ENCODE results near the gene PDGFD.

GRCh38 chr11:103862094-103862801, 301.7 kb downstream of the PDGFD start:
- TF ChIP-seq CTCF (conservative IDR thresholded peaks at IDR 0.05; ENCODE audit: low read depth in 2 of 2) = peak in 1 of 2 experiments; percentile 20; a peak in 1 of 4 replicates
- TF ChIP-seq EZH2 (IDR thresholded peaks at IDR 0.05; ENCODE audit: low read depth, unreplicated experiment) = no peak
- TF ChIP-seq POLR2AphosphoS5 (IDR thresholded peaks at IDR 0.05; ENCODE audit: low read depth) = no peak
- TF ChIP-seq REST (IDR thresholded peaks at IDR 0.05; ENCODE audit: unreplicated experiment) = no peak
- no peak for TF ChIP-seq EZH2phosphoT487 (IDR thresholded peaks at IDR 0.05; ENCODE audit: unreplicated experiment)
- TF ChIP-seq, protein P1, sequence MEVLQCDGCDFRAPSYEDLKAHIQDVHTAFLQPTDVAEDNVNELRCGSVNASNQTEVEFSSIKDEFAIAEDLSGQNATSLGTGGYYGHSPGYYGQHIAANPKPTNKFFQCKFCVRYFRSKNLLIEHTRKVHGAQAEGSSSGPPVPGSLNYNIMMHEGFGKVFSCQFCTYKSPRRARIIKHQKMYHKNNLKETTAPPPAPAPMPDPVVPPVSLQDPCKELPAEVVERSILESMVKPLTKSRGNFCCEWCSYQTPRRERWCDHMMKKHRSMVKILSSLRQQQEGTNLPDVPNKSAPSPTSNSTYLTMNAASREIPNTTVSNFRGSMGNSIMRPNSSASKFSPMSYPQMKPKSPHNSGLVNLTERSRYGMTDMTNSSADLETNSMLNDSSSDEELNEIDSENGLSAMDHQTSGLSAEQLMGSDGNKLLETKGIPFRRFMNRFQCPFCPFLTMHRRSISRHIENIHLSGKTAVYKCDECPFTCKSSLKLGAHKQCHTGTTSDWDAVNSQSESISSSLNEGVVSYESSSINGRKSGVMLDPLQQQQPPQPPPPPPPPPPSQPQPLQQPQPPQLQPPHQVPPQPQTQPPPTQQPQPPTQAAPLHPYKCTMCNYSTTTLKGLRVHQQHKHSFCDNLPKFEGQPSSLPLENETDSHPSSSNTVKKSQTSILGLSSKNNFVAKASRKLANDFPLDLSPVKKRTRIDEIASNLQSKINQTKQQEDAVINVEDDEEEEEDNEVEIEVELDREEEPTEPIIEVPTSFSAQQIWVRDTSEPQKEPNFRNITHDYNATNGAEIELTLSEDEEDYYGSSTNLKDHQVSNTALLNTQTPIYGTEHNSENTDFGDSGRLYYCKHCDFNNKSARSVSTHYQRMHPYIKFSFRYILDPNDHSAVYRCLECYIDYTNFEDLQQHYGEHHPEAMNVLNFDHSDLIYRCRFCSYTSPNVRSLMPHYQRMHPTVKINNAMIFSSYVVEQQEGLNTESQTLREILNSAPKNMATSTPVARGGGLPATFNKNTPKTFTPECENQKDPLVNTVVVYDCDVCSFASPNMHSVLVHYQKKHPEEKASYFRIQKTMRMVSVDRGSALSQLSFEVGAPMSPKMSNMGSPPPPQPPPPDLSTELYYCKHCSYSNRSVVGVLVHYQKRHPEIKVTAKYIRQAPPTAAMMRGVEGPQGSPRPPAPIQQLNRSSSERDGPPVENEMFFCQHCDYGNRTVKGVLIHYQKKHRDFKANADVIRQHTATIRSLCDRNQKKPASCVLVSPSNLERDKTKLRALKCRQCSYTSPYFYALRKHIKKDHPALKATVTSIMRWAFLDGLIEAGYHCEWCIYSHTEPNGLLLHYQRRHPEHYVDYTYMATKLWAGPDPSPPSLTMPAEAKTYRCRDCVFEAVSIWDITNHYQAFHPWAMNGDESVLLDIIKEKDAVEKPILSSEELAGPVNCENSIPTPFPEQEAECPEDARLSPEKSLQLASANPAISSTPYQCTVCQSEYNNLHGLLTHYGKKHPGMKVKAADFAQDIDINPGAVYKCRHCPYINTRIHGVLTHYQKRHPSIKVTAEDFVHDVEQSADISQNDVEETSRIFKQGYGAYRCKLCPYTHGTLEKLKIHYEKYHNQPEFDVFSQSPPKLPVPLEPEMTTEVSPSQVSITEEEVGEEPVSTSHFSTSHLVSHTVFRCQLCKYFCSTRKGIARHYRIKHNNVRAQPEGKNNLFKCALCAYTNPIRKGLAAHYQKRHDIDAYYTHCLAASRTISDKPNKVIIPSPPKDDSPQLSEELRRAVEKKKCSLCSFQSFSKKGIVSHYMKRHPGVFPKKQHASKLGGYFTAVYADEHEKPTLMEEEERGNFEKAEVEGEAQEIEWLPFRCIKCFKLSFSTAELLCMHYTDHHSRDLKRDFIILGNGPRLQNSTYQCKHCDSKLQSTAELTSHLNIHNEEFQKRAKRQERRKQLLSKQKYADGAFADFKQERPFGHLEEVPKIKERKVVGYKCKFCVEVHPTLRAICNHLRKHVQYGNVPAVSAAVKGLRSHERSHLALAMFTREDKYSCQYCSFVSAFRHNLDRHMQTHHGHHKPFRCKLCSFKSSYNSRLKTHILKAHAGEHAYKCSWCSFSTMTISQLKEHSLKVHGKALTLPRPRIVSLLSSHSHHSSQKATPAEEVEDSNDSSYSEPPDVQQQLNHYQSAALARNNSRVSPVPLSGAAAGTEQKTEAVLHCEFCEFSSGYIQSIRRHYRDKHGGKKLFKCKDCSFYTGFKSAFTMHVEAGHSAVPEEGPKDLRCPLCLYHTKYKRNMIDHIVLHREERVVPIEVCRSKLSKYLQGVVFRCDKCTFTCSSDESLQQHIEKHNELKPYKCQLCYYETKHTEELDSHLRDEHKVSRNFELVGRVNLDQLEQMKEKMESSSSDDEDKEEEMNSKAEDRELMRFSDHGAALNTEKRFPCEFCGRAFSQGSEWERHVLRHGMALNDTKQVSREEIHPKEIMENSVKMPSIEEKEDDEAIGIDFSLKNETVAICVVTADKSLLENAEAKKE (CRISPR knock-in tag; IDR thresholded peaks at IDR 0.05) = no peak
- no peak for TF ChIP-seq STAT1 (IDR thresholded peaks at IDR 0.05; ENCODE audit: unreplicated experiment)
